HepG2 (cell line): ENCODE measurements around the gene EFEMP2. TPM values are rescaled to one million over a fixed set of nuclear protein-coding genes. Genes with fewer than 3 reads are reported as not detected.

ENCODE experiments used
- ARNT2 ChIP-seq: sonication (generic); formaldehyde crosslinking; IDR thresholded peaks from 2 replicates; pipeline ENCODE4 v1.8.0; 2022; ENCODE audit warnings: mild to moderate bottlenecking, low read depth, missing genetic modification reagents, moderate library complexity
- ISX ChIP-seq: sonication (generic); formaldehyde crosslinking; conservative IDR thresholded peaks from 2 replicates; pipeline ENCODE4 v1.5.0; 2020; ENCODE audit warnings: missing genetic modification reagents
- PHB2 ChIP-seq: fragments of 450-650 bp; IDR thresholded peaks from 2 replicates; pipeline ENCODE4 v1.6.1; 2018; ENCODE audit not compliant: partially characterized antibody
- SOX6 ChIP-seq, 2 experiments: fragments of 450-650 bp in 1 of 2; sonication (generic) in 1 of 2; formaldehyde crosslinking in 1 of 2; IDR thresholded peaks; 2 replicates each; pipeline versions ENCODE4 v1.4.0 to v1.6.1; 2017 to 2020; ENCODE audit warnings: antibody characterized with exemption in 1 of 2, mild to moderate bottlenecking in 1 of 2, missing genetic modification reagents in 1 of 2
- ZNF557 ChIP-seq: sonication (generic); formaldehyde crosslinking; IDR thresholded peaks from 2 replicates; pipeline ENCODE4 v1.4.0; 2020; ENCODE audit warnings: missing genetic modification reagents
- ZNF772 ChIP-seq: sonication (generic); formaldehyde crosslinking; IDR thresholded peaks from 2 replicates; pipeline ENCODE4 v1.5.0; 2020; ENCODE audit warnings: mild to moderate bottlenecking, missing genetic modification reagents
- ZNF780A ChIP-seq: sonication (generic); formaldehyde crosslinking; IDR thresholded peaks from 2 replicates; pipeline ENCODE4 v1.8.0; 2022; ENCODE audit warnings: mild to moderate bottlenecking, missing genetic modification reagents, moderate library complexity
- polyA plus RNA-seq, 8 experiments: library from polyadenylated mRNA; depleted of rRNA in 3 of 8; stranded (reverse) in 7 of 8; unstranded in 1 of 8; fragments of >200 nt; fragmentation: Illumina TruSeq in 4 of 8; extraction: Trizol in 4 of 8; gene quantifications; 2 replicates each; pipeline versions ENCODE4 v1.2.1 to v1.2.3, GENCODE V29; 2011 to 2016; ENCODE audit warnings: low read depth in 4 of 8, missing spikeins in 1 of 8, mixed read lengths in 1 of 8; ENCODE audit not compliant: insufficient read depth in 1 of 8
- total RNA-seq, 5 experiments: library from RNA; depleted of rRNA; stranded (reverse); fragments of >200 nt; fragmentation: Illumina TruSeq; extraction: Trizol; gene quantifications; 2 replicates each; pipeline ENCODE4 v1.2.3, GENCODE V29; 2016; ENCODE audit warnings: low read depth in 1 of 5
- TF ChIP-seq, protein P1 (sequence below): sonication (generic); formaldehyde crosslinking; IDR thresholded peaks from 2 replicates; pipeline ENCODE4 v1.5.1; 2020; ENCODE audit warnings: mild to moderate bottlenecking, missing genetic modification reagents, borderline replicate concordance
- TF ChIP-seq, protein P2 (sequence below): sonication (generic); formaldehyde crosslinking; IDR thresholded peaks from 2 replicates; pipeline ENCODE4 v1.5.0; 2020; ENCODE audit warnings: mild to moderate bottlenecking, missing genetic modification reagents, borderline replicate concordance
- TF ChIP-seq, protein P3 (sequence below): sonication (generic); formaldehyde crosslinking; IDR thresholded peaks from 2 replicates; pipeline ENCODE4 v1.8.1; 2023; ENCODE audit warnings: mild to moderate bottlenecking, inconsistent platforms, moderate library complexity, missing genetic modification reagents, borderline replicate concordance
- TF ChIP-seq, protein P4 (sequence below): sonication (generic); formaldehyde crosslinking; IDR thresholded peaks from 2 replicates; pipeline ENCODE4 v1.4.0; 2020; ENCODE audit warnings: missing genetic modification reagents
- TF ChIP-seq, protein P5 (sequence below): sonication (generic); formaldehyde crosslinking; IDR thresholded peaks from 2 replicates; pipeline ENCODE4 v1.5.1; 2020; ENCODE audit warnings: mild to moderate bottlenecking, missing genetic modification reagents, borderline replicate concordance

EFEMP2 gene
- total and polyA plus RNA-seq, 2 of the 13 experiments (the other 11 are each of a cell fraction or from before 2014, with no cell fraction given) = 7.4 to 29.7 TPM

DNA sequence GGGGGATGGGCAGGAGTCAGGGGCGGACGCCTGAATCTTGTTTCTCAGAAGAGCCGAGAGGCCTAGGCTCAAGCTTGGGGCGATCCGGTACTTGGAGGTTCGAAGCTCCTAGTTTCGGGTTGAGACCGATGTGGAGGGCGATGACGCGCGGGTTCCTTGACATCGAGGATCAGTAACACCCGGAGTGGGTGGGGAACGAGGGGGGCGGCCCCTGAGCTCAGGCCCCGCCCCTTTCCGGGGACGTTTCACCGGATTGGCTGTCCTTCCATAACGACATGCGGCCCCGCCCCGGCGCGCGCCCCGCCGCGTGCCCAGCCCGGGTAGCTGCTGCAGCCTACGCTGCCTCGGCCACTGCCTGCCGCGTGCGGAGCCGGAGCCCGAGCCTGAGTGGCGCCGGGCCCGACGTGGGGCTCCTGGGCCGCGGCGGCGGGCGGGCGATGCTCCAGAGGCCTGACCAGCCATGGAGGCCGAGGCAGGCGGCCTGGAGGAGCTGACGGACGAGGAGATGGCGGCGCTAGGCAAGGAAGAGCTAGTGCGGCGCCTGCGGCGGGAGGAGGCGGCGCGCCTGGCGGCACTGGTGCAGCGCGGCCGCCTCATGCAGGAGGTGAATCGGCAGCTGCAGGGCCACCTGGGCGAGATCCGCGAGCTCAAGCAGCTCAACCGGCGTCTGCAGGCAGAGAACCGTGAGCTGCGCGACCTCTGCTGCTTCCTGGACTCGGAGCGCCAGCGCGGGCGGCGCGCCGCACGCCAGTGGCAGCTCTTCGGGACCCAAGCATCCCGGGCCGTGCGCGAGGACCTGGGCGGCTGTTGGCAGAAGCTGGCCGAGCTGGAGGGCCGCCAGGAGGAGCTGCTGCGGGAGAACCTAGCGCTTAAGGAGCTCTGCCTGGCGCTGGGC is 18.0 kb upstream of the EFEMP2 start, which contains the start of gene CCDC85B (continued):
- TF ChIP-seq, protein P1, sequence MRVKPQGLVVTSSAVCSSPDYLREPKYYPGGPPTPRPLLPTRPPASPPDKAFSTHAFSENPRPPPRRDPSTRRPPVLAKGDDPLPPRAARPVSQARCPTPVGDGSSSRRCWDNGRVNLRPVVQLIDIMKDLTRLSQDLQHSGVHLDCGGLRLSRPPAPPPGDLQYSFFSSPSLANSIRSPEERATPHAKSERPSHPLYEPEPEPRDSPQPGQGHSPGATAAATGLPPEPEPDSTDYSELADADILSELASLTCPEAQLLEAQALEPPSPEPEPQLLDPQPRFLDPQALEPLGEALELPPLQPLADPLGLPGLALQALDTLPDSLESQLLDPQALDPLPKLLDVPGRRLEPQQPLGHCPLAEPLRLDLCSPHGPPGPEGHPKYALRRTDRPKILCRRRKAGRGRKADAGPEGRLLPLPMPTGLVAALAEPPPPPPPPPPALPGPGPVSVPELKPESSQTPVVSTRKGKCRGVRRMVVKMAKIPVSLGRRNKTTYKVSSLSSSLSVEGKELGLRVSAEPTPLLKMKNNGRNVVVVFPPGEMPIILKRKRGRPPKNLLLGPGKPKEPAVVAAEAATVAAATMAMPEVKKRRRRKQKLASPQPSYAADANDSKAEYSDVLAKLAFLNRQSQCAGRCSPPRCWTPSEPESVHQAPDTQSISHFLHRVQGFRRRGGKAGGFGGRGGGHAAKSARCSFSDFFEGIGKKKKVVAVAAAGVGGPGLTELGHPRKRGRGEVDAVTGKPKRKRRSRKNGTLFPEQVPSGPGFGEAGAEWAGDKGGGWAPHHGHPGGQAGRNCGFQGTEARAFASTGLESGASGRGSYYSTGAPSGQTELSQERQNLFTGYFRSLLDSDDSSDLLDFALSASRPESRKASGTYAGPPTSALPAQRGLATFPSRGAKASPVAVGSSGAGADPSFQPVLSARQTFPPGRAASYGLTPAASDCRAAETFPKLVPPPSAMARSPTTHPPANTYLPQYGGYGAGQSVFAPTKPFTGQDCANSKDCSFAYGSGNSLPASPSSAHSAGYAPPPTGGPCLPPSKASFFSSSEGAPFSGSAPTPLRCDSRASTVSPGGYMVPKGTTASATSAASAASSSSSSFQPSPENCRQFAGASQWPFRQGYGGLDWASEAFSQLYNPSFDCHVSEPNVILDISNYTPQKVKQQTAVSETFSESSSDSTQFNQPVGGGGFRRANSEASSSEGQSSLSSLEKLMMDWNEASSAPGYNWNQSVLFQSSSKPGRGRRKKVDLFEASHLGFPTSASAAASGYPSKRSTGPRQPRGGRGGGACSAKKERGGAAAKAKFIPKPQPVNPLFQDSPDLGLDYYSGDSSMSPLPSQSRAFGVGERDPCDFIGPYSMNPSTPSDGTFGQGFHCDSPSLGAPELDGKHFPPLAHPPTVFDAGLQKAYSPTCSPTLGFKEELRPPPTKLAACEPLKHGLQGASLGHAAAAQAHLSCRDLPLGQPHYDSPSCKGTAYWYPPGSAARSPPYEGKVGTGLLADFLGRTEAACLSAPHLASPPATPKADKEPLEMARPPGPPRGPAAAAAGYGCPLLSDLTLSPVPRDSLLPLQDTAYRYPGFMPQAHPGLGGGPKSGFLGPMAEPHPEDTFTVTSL (CRISPR knock-in tag) = no peak
- TF ChIP-seq ARNT2 (peak; percentile 95), SOX6 (IDR thresholded peaks at IDR 0.05) (no peak), SOX6 (CRISPR knock-in tag; IDR thresholded peaks at IDR 0.05) (no peak), ZNF780A (CRISPR knock-in tag) (0 out of 2 replicates have a peak, but pooled peaks have one; percentile 29), ZNF557 (CRISPR knock-in tag) (peak; percentile 91; the same call in 1 of the 2 replicates), ISX (0 out of 2 replicates have a peak, but pooled peaks have one; percentile 45), PHB2 (no peak), ZNF772 (peak; percentile 53; the same call in 1 of the 2 replicates)
- TF ChIP-seq, protein P2, sequence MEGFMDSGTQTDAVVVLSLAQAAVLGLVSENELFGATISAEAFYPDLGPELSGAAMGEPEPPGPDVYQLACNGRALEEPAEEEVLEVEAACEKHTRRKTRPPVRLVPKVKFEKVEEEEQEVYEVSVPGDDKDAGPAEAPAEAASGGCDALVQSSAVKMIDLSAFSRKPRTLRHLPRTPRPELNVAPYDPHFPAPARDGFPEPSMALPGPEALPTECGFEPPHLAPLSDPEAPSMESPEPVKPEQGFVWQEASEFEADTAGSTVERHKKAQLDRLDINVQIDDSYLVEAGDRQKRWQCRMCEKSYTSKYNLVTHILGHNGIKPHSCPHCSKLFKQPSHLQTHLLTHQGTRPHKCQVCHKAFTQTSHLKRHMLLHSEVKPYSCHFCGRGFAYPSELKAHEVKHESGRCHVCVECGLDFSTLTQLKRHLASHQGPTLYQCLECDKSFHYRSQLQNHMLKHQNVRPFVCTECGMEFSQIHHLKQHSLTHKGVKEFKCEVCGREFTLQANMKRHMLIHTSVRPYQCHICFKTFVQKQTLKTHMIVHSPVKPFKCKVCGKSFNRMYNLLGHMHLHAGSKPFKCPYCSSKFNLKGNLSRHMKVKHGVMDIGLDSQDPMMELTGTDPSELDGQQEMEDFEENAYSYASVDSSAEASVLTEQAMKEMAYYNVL (CRISPR knock-in tag) = no peak; the same call in 1 of the 2 replicates
- TF ChIP-seq, protein P3, sequence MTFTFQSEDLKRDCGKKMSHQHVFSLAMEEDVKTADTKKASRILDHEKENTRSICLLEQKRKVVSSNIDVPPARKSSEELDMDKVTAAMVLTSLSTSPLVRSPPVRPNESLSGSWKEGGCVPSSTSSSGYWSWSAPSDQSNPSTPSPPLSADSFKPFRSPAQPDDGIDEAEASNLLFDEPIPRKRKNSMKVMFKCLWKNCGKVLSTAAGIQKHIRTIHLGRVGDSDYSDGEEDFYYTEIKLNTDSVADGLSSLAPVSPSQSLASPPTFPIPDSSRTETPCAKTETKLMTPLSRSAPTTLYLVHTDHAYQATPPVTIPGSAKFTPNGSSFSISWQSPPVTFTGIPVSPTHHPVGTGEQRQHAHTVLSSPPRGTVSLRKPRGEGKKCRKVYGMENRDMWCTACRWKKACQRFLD (CRISPR knock-in tag) = no peak; the same call in 1 of the 2 replicates
- TF ChIP-seq, protein P4, sequence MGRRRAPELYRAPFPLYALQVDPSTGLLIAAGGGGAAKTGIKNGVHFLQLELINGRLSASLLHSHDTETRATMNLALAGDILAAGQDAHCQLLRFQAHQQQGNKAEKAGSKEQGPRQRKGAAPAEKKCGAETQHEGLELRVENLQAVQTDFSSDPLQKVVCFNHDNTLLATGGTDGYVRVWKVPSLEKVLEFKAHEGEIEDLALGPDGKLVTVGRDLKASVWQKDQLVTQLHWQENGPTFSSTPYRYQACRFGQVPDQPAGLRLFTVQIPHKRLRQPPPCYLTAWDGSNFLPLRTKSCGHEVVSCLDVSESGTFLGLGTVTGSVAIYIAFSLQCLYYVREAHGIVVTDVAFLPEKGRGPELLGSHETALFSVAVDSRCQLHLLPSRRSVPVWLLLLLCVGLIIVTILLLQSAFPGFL (CRISPR knock-in tag) = no peak
- TF ChIP-seq, protein P5, sequence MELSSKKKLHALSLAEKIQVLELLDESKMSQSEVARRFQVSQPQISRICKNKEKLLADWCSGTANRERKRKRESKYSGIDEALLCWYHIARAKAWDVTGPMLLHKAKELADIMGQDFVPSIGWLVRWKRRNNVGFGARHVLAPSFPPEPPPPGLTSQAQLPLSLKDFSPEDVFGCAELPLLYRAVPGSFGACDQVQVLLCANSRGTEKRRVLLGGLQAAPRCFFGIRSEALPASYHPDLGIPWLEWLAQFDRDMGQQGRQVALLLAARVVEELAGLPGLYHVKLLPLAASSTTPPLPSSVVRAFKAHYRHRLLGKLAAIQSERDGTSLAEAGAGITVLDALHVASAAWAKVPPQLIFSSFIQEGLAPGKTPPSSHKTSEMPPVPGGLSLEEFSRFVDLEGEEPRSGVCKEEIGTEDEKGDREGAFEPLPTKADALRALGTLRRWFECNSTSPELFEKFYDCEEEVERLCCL (CRISPR knock-in tag) = no peak
